ENCODE measurements around the gene PPTC7.

GRCh38 chr12:110556705-110557104 is 26.4 kb downstream of the PPTC7 start:
- TF ChIP-seq CTCF (IDR thresholded peaks at IDR 0.05) = no peak
- TF ChIP-seq POLR2A (IDR thresholded peaks at IDR 0.05) = no peak
